CD4-positive, alpha-beta T cell (primary cell): ENCODE measurements around the gene CD82. TPM values are rescaled to one million over a fixed set of nuclear protein-coding genes. Genes with fewer than 3 reads are reported as not detected.
"Not testable (repeated sequence)": the region's sequence is repeated elsewhere in the genome, so short reads cannot be mapped to it uniquely, and the experiment has no call there.

Experiments used
- ATAC-seq: fragments of 200-7000 bp; cut with Tn5 transposase; one replicate; pipeline ENCODE4 v1.10.0; 2022; ENCODE audit warnings: mild to moderate bottlenecking; ENCODE audit not compliant: poor library complexity
- CTCF ChIA-PET: fragments of 350-600 bp; sonication (Branson Sonifier 250); formaldehyde crosslinking; loops from one replicate; lab custom pipeline; 2021; ENCODE audit warnings: antibody characterized with exemption, inconsistent platforms; lab: Charles Lee
- POLR2A ChIA-PET: fragments of 350-600 bp; sonication (Branson Sonifier 250); formaldehyde crosslinking; loops from one replicate; lab custom pipeline; 2021; ENCODE audit warnings: antibody characterized with exemption, inconsistent platforms; lab: Charles Lee
- DNase-seq, 14 experiments: peaks; one replicate each; pipeline ENCODE4 v3.0.0-alpha.2; 2013 to 2020; ENCODE audit warnings: mixed read lengths in 2 of 14
- H3K27ac ChIP-seq, 2 donors: one replicate each; pipeline versions ENCODE4 v1.5.1 to v1.7.0; 2013; ENCODE audit warnings: low read length in 2 of 2, low read depth in 1 of 2, mild to moderate bottlenecking in 1 of 2
- H3K27me3 ChIP-seq, 2 experiments: 1 replicate in 1 of 2; 2 replicates in 1 of 2; pipeline versions ENCODE4 v1.6.1 to v1.7.0; 2013; ENCODE audit warnings: low read length in 2 of 2, control low read depth in 1 of 2, mild to moderate bottlenecking in 1 of 2, moderate library complexity in 1 of 2; ENCODE audit not compliant: insufficient read depth in 2 of 2, control insufficient read depth in 1 of 2
- H3K36me3 ChIP-seq: one replicate; pipeline ENCODE4 v1.6.1; 2013; ENCODE audit warnings: low read length, control low read depth; ENCODE audit not compliant: insufficient read depth
- H3K4me1 ChIP-seq: one replicate; pipeline ENCODE4 v1.6.1; 2013; ENCODE audit warnings: low read length, control low read depth; ENCODE audit not compliant: insufficient read depth
- H3K4me3 ChIP-seq: one replicate; pipeline ENCODE4 v1.5.1; 2013; ENCODE audit warnings: mild to moderate bottlenecking, low read length, moderate library complexity
- H3K9me3 ChIP-seq, 2 experiments: 1 replicate in 1 of 2; 2 replicates in 1 of 2; pipeline versions ENCODE4 v1.6.1 to v1.7.0; 2013; ENCODE audit warnings: low read length in 2 of 2, mild to moderate bottlenecking in 2 of 2, control low read depth in 1 of 2, moderate library complexity in 1 of 2; ENCODE audit not compliant: control insufficient read depth in 1 of 2, insufficient read depth in 1 of 2
- H3K27ac Mint-ChIP-seq: one replicate; pipeline ENCODE4 v1.8.0; 2020; ENCODE audit warnings: mixed read lengths
- H3K27me3 Mint-ChIP-seq: one replicate; pipeline ENCODE4 v1.8.0; 2021; ENCODE audit warnings: mixed read lengths
- H3K36me3 Mint-ChIP-seq: one replicate; pipeline ENCODE4 v1.8.0; 2021; ENCODE audit warnings: low read depth, mixed read lengths
- H3K4me1 Mint-ChIP-seq: one replicate; pipeline ENCODE4 v1.8.0; 2021; ENCODE audit warnings: low read depth, mixed read lengths
- H3K4me3 Mint-ChIP-seq: one replicate; pipeline ENCODE4 v1.8.0; 2020; ENCODE audit warnings: mild to moderate bottlenecking, mixed read lengths
- H3K9me3 Mint-ChIP-seq: one replicate; pipeline ENCODE4 v1.8.0; 2020; ENCODE audit warnings: mixed read lengths
- intact Hi-C, 2 experiments: fragments of 100-400 bp; cut with DNase I in 1 of 2; cut with micrococcal nuclease in 1 of 2; formaldehyde crosslinking; loops; one replicate each; pipeline versions ENCODE4 v1.15.1 to v1.9.0; 2023 to 2025; cut with DNase I, micrococcal nuclease
- total RNA-seq, 174 experiments: library from RNA in 2 of 174; stranded (reverse) in 2 of 174; gene quantifications; one replicate each; pipeline ENCODE4 v1.2.3 and lab custom pipeline; 2021 to 2026
- TF ChIP-seq, protein P1 (sequence below): fragments of 200-600 bp; IDR thresholded peaks from one replicate; pipeline ENCODE4 v1.8.0; 2022; ENCODE audit warnings: antibody characterized with exemption, mild to moderate bottlenecking

The CD82 gene
- total RNA-seq, 2 experiments from 2014 or later = 33.8 to 37.3 TPM

DNA sequence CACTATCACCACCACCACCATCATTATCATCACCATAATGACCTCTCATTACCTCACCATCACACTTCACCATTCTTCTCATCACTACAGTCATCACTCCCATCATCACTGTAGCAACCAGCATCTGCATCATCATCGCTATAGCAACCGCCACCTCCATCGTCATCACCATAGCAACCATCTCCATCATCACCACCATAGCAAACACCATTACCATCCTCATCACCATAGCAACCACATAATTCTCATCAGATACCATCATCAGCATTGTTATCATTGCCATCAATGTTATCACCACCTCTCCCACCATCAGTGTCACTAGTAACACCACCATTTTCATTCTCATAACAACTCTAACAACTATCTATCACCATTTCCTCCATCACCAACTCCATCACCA is 23.1 kb upstream of the CD82 start:
- TF ChIP-seq, protein P1, sequence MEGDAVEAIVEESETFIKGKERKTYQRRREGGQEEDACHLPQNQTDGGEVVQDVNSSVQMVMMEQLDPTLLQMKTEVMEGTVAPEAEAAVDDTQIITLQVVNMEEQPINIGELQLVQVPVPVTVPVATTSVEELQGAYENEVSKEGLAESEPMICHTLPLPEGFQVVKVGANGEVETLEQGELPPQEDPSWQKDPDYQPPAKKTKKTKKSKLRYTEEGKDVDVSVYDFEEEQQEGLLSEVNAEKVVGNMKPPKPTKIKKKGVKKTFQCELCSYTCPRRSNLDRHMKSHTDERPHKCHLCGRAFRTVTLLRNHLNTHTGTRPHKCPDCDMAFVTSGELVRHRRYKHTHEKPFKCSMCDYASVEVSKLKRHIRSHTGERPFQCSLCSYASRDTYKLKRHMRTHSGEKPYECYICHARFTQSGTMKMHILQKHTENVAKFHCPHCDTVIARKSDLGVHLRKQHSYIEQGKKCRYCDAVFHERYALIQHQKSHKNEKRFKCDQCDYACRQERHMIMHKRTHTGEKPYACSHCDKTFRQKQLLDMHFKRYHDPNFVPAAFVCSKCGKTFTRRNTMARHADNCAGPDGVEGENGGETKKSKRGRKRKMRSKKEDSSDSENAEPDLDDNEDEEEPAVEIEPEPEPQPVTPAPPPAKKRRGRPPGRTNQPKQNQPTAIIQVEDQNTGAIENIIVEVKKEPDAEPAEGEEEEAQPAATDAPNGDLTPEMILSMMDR = no peak
- POLR2A ChIA-PET = no interaction called here

DNA sequence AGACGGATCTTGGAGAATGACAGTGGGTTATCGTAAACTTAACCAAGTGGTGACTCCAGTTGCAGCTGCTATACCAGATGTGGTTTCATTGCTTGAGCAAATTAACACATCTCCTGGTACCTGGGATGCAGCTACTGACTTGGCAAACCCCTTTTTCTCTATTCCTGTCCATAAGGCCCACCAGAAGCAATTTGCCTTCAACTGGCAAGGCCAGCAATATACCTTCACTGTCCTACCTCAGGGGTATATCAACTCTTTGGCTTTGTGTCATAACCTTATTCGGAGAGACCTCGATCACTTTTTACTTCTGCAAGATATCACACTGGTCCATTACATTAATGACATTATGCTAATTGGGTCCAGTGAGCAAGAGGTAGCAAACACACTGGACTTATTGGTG is 18.5 kb upstream of the CD82 start:
- H3K27ac ChIP-seq, H3K27ac Mint-ChIP-seq, ATAC-seq, CTCF ChIA-PET, H3K27me3 Mint-ChIP-seq, H3K4me1 Mint-ChIP-seq, H3K9me3 ChIP-seq, intact Hi-C loops, H3K4me1 ChIP-seq, H3K4me3 Mint-ChIP-seq, H3K4me3 ChIP-seq, POLR2A ChIA-PET, H3K27me3 ChIP-seq, DNase-seq, H3K36me3 ChIP-seq, H3K9me3 Mint-ChIP-seq, H3K36me3 Mint-ChIP-seq: not testable (repeated sequence)

More for the DNA sequence above, 23.1 kb upstream of the CD82 start:
- H3K36me3 Mint-ChIP-seq = no peaks in the 10 kb centered on the region
- no peak overlapping the region for H3K4me3 Mint-ChIP-seq
- no peaks in the 10 kb centered on the region for H3K4me1 Mint-ChIP-seq
- Histone ChIP-seq H3K4me1 (peaks cover 5% of the 10 kb centered on the region), H3K9me3 (no peaks in the 10 kb centered on the region), H3K36me3 (no peaks in the 10 kb centered on the region), H3K4me3 (no peak overlapping the region), H3K27me3 (no peaks in the 10 kb centered on the region), H3K27ac (no peak overlapping the region)
- ATAC-seq (peak; percentile 26), DNase-seq (peak in 2 of 14 experiments; percentile 40 to 55)
- CTCF ChIA-PET = no interaction called here
- intact Hi-C loops = no loop called here
- no peaks in the 10 kb centered on the region for H3K9me3 Mint-ChIP-seq
- no peak overlapping the region for H3K27ac Mint-ChIP-seq
- H3K27me3 Mint-ChIP-seq = no peaks in the 10 kb centered on the region

DNA sequence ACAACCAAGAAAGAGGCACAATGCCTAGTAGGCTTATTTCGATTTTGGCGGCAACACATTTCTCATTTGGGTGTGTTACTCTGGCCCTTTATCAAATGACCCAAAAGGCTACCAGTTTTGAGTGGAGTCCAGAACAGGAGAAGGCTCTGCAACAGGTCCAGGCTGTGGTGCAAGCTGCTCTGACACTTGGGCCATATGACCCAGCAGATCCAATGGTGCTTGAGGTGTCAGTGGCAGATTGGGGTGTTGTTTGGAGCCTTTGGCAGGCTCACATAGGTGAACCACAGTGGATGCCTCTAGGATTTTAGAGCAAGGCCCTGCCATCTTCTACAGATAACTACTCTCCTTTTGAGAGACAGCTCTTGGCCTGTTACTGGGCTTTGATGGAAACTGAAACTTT is 17.9 kb upstream of the CD82 start:
- H3K4me1 Mint-ChIP-seq, POLR2A ChIA-PET, intact Hi-C loops, H3K4me3 Mint-ChIP-seq, H3K4me3 ChIP-seq, ATAC-seq, CTCF ChIA-PET, H3K27me3 Mint-ChIP-seq, H3K27ac Mint-ChIP-seq, H3K9me3 ChIP-seq, H3K9me3 Mint-ChIP-seq, H3K36me3 ChIP-seq, H3K36me3 Mint-ChIP-seq, H3K4me1 ChIP-seq, H3K27ac ChIP-seq, DNase-seq, H3K27me3 ChIP-seq: not testable (repeated sequence)

DNA sequence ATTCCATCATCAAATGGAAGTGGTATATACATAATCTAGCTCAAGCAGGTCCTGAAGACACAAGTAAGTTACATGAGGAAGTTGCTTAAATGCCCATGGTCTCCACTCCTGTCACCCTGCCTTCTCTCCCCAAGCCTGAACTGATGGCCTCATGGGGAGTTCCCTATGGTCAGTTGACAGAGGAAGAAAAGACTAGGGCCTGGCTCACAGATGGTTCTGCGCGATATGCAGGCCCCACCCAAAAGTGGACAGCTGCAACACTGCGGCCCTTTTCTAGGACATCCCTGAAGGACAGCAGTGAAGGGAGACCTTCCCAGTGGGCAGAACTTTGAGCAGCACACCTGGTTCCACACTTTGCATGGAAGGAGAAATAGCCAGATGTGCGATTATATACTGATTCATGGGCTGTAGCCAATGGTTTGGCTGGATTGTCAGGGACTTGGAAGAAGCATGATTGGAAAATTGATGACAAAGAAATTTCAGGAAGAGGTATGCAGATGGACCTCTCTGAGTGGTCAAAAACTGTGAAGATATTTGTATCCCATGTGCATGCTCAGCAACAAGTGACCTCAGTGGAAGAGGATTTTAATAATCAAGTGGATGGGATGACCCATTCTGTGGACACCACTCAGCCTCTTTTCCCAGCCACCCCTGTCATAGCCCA is 17.3 kb upstream of the CD82 start:
- no peaks in the 10 kb centered on the region for H3K27me3 Mint-ChIP-seq
- DNase-seq (no peak), ATAC-seq (no peak)
- no peak overlapping the region for H3K4me3 Mint-ChIP-seq
- H3K27ac Mint-ChIP-seq = no peak overlapping the region
- H3K9me3 Mint-ChIP-seq = no peaks in the 10 kb centered on the region
- TF ChIP-seq, protein P1 = no peak
- Histone ChIP-seq H3K27ac (no peak overlapping the region), H3K4me3 (no peak overlapping the region), H3K9me3 (no peaks in the 10 kb centered on the region), H3K27me3 (no peaks in the 10 kb centered on the region), H3K36me3 (no peaks in the 10 kb centered on the region), H3K4me1 (no peaks in the 10 kb centered on the region)
- H3K4me1 Mint-ChIP-seq = no peaks in the 10 kb centered on the region
- ChIA-PET POLR2A (no interaction called here), CTCF (no interaction called here)
- intact Hi-C loops = no loop called here
- H3K36me3 Mint-ChIP-seq = no peaks in the 10 kb centered on the region

DNA sequence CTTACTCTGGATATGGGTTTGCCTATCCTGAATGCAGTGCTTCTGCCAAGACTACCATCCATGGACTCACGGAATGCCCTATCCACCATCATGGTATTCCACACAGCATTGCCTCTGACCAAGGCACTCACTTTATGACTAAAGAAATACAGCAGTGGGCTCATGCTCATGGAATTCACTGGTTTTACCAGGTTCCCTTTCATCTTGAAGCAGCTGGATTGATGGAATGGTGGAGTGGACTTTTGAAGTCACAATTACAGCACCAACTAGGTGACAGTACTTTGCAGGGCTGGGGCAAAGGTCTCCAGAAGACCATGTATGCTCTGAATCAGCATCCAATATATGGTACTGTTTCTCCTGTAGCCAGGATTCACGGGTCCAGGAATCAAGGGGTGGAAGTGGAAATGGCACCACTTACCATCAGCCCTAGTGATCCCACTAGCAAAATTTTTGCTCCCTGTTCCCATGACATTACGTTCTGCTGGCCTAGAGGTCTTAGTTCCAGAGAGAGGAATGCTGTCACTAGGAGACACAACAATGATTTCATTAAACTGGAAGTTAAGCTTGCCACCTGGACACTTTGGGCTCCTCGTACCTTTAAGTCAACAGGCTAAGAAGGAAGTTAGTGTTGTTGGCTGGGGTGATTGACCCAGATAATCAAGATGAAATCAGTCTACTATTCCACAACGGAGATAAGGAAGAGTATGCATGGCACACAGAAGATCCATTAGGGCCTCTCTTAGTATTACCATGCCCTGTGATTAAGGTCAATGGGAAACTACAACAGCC is 16.3 kb upstream of the CD82 start:
- H3K4me3 Mint-ChIP-seq, H3K27me3 Mint-ChIP-seq, H3K9me3 ChIP-seq, CTCF ChIA-PET, H3K27ac Mint-ChIP-seq, H3K36me3 Mint-ChIP-seq, H3K4me1 Mint-ChIP-seq, intact Hi-C loops, H3K27me3 ChIP-seq, DNase-seq, H3K27ac ChIP-seq, H3K9me3 Mint-ChIP-seq, H3K36me3 ChIP-seq, H3K4me1 ChIP-seq, ATAC-seq, H3K4me3 ChIP-seq, POLR2A ChIA-PET: not testable (repeated sequence)
